Activated CD8-positive, alpha-beta memory T cell treated with anti-CD3 and anti-CD28 coated beads, Interleukin-2, amount 50 U/mL, for 24 hours (primary cell): ENCODE results near the gene CTPS2.
"Not testable (repeated sequence)": the region's sequence is repeated elsewhere in the genome, so short reads cannot be mapped to it uniquely, and the experiment has no call there.

Experiments
- DNase-seq: peaks from one replicate; pipeline ENCODE4 v3.0.0-alpha.2; 2020; ENCODE audit errors: extremely low read depth

Gene CTPS2

DNA sequence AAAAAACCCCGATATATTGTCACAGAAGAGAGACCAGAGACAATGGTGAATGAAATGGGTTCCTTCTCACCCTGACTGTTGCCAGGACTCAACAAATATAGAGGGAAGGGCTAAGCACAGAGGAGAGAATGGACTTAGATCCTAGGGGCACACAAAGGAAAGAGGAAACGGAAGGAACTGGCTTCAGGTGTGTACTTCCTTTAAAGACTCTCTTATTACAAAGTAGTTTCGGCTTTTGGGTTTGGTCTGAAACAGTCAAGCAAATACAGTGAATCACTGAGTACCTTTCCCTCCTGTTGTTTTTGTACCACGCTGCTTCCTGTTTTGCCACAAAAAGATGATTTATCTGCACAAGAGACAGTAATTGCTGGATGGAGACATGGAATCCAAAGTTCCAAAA, 108.6 kb downstream of the CTPS2 start:
- DNase-seq, result no peak

DNA sequence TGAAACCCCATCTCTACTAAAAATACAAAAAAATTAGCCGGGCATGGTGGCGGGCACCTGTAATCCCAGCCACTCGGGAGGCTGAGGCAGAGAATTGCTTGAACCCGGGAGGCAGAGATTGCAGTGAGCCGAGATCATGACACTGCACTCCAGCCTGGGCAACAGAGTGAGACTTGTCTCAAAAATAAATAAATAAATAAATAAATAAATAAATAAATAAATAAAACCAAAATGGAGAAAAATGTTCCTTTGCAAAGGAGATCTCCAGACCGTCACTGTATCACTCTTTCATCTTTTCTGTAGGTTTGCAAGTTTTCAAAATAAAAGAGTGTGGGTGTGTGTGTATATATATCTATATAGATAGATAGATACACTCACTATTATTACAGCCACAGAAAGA, 109.2 kb downstream of the CTPS2 start:
- not testable (repeated sequence) for DNase-seq

DNA sequence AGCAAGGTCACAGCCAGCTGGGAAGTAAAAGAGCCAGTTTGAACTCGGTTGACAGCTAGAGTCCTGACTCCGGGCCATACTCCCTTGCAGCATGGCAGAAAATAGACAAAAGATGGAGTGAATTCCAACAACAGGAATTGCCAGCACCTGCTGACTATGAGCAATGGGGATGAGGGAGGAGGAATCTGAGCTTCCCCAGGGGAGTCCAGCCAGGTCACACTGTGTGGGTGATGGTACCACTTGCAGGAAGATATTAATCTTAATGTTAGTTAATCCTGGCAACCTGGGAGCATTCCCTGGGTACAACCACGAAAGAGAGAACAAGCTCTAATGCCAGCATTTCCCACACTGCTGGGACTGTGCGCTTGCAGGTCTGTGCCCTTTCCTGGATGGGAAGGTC, 110.6 kb downstream of the CTPS2 start:
- DNase-seq, result no peak

DNA sequence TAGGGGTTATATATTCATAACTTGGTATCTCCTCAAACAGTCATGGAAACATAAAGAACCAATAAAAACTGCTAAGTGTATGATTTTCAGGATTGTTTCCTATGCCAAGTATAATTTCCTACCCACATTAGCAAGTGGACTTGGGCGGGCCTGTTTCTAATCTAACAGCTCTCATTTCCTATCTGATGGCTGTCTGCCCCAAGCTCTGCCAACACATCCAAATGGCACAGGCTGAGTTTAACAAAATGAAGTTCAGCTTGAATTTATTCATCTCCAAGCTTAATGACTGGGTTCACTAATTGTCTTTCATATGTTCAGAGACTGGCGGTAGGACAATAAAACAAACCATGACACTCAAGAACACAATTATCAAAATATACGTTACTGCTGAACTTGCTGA, 118.0 kb downstream of the CTPS2 start:
- no peak for DNase-seq

DNA sequence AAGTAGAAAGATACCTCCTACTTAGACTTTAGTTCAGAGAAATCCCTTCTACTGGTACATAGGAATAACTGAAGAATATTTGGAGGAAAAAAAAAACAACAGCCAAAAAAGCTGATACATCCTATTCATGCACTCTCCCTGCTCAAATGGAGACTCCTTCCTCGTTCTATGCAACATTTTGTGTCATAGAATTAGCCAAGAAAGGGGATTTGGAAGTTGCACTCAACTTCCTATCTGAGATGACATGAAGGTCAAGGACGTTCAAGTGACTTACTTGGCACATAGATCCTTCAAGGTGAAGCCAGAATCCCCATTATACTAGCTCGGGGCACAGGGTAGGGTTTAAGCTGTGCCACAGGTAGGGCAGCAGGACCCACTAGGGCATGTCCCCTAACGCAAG, 118.7 kb downstream of the CTPS2 start:
- no peak for DNase-seq

DNA sequence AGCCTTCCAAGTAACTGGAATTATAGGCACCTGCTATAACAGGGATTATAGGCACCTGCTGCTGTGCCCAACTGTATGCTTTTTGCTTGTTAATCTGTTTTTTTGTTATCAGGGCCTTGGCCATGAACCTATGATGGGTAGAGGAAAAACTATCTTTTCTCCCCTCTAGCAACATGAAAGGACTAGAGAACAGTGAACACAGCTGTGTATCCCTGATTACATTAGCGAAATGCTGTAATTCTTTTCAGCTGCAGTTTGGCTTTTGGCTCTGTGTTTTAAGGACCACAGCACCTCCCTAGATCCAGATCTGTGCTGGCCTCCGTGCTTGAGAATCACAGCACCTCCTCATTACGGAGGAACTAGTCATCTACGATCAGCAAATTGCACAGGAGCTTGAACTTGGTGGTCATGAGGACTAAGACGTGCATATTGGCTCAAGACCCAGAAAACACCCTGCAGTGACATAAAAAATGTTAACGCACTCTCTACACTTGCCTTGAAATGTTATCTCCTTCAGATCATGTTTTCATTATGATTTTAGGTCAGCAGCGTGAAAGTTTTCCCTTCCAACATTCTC, 120.2 kb downstream of the CTPS2 start:
- no peak for DNase-seq

DNA sequence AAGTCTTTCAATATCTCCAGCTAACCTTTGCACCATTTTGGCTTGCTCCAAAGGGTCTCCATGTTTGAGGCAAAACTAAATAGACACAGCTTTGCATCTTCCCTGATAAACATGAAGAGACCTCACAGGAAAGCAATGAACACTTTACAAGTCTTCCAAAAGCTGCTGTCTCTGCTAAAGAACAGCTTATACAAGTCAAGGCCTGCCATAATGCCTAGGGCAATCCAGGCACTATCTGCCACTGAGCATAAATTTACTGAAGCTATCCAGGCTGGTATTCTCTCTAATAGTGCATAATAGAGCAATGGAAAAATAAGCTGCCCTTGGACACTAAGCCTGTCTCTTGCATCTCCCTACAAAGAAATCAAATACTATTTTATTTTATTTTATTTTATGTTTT, 122.6 kb downstream of the CTPS2 start:
- no peak for DNase-seq

DNA sequence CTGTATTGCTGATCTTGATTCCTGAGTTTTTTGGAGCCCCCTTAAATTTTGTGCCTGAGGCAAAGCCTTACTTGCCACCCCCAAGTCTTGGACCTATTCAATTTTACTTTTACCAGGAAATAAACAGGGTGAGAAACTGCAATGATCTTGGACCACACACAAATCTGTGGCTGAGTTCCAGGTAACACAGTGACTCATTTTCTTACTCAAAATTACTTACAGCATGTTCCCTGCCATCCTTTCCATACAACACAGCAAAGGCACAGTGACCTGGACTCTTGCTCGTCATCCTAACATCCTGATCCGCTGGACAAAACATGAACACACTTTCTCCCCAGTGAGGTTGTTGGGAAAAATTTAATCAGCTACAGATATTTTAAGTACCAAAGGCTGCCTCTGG, 123.3 kb downstream of the CTPS2 start:
- DNase-seq, result no peak

DNA sequence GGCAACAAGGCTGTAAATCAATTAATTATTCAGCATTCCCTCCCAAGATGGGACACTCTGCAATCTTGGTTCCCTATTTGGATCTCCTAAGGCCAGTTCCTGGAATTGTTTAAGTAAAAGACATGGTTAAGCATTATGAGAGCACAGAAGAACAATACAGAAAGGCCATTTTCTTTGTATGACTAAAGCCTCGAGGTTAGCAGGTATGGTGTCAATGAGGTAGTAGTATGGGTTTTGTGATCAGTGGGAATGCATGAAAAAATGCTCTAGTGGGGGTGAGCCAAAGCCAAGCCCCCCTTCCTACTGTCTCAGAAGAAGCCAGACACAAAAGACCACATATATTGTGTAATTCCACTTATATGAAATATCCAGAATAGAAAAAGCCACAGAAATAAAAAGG, 124.2 kb downstream of the CTPS2 start:
- DNase-seq, result no peak

DNA sequence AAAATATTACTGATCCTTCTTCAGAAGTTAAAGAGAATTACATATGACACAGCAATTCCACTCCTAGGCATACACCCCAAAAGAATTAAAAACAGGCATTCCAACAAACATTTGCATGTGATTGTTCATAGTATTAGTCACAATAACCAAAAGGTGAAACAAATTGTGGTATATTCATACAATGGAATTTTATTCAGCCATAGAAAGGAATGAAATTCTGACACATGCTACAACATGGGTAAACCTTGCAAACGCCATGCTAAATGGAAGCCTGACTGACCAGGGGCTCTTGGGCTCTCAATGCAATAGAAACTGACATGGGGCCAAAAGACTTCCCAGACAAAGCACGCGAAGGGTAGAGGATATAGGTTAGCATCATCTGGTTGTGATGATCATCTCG, 124.6 kb downstream of the CTPS2 start:
- DNase-seq, result no peak

DNA sequence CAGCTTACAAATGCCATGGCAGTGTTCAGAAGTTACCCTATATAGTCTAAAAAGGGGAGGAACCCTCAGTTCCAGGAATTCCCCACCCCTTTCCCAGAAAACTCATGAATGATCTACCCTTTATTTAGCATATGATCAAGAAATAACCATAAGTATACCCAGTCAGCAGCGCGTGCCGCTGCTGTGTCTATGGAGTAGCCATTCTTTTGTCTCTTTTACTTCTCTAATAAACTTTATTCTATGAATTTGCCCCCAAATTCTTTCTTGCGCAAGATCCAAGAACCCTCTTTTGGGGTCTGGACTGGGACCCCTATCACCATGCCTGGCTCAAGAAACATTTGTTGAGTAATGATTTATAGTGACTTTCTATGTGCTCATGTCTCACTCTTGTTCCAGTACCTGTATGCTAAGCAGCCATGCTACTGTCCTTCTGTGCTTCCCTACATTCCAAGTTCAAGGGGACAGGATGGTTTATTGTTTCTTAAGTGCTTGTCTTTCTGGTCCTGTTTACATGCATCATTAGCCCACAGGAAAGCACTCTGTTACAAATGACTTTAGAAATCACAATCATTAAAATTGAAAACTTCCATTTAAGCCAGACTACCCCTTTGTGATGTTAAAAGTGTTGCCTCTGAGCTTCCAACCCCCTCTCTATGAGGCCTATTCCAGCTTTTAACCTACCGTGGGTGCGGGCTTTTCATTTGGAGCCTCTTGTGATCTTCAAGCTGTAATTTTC, 125.9 kb downstream of the CTPS2 start:
- no peak for DNase-seq

DNA sequence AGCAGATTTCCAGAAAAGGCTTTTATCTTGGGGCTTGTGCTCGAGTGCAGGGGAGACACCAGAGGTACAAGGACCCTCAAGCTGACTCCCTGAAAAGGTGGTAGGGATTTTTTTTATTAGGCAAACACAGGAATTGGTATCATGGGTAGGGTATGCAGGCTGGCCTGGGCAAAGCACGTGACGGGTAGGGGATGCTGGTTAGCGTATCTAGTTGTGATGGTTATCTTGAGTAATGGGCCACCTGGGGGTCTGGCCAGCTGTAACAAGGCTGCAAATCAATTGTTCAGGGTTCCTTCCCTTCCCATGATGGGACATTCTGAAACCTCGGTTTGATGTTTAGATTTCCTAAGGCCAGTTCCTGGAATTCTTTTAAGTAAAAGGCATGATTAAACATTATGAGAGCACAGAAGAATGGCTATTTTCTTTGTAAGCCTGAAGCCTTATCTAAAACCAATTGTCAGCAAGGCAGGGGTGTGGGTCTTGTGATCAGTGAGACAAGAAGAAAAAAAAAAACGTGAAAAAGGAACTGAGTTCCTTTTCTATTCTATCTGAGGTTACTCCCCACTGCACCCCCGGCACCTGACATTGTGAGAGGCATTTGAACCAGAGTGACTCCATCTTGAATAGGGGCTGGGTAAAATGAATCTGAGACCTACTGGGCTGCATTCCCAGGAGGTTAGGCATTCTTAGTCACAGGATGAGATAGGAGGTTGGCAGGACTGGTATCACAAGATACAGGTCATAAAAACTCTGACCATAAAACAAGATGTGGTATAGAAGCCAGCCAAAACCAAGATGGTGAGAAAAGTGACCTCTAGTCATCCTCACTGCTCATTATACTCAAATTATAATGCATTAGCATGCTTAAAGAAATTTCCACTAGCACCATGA, 126.7 kb downstream of the CTPS2 start:
- DNase-seq, result no peak

DNA sequence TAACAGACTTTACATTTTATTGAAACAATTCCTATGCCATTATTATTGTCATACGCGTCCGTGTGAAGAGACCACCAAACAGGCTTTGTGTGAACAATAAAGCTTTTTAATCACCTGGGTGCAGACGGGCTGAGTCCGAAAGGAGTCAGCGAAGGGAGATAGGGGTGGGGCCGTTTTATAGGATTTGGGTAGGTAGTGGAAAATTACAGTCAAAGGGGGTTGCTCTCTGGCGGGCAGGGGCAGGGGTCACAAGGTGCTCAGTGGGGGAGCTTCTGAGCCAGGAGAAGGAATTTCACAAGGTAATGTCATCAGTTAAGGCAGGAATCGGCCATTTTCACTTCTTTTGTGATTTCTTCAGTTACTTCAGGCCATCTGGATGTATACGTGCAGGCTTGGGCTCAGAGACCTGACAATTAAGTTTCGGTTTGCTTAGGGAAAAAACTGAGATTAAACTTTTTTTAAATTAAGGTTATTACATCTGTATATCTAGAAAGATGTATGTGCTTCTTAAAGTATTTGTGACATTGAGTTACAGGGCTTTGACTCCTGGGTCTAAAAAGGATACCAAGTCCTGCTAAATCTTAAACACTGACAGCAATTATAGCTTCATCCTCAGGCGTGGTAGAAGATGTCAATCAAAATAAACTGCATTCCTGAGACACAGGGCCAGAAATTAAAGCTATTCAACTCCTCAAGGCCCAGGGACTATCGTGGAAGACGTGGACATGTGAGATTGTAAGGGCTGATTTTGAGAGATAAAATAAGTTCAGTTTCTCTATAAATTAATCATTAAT, 132.3 kb downstream of the CTPS2 start:
- DNase-seq, result not testable (repeated sequence)

DNA sequence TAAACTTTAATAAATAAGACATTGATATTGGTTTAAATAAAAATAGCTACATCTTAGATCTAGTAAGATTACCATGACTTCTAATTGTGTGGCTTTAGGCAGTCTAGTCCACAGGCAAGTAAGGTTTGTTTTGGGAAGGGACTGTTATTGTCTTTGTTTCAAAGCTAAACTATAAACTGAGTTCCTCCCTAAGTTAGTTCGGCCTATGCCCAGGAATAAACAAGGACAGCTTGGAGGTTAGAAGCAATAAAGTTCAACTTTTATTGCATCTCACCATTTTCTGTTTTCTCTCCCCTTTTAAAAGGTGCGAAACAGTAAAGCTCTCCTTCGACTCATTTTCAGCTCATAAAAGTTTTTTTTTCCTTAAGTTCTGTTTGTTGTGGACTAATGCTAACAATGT, 133.0 kb downstream of the CTPS2 start:
- no peak for DNase-seq

DNA sequence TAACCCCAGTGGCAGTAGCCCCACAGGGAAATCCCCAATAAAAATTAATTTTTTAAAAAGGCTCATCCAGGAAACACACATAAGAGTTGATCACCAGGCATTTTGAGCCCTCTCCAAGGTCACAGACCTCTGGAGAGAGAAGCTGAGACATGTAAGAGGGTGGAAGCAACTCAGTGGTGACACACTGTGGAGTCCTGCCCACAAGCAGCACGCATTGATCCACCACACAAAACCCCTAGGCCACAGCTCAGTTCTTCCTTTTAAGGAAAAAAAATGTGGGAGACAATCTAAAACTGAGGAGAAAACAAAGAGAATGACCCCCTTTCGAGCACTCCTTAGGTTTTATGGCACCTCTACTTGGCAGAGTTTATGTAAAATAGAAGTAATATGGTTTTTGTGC, 134.3 kb downstream of the CTPS2 start:
- DNase-seq, result no peak

DNA sequence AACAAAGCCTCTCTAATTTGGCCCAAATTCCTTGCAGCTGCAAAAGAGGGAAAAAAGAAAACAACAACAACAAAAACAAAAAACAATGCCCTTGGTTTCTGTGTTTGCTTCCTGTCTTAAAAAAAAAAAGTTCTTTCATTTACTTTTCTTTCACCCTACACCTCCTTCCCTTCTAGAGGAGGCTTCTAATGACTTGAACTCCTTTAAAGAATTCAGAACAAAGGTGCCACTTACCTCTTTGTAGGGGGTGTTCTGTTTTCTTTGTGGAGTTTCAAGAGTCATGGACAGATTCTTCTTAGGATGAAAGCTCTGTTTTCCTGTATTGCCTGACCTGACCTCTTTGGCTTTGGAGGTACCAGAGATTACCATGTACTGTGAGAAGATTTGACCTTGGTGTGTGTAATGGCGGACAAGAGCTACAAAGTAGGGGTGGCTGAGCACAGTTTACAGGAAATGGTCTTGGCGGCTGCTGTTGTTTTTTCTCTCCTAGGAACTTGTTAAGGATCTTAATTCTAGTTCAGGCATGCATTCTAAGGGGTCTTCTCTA, 134.9 kb downstream of the CTPS2 start:
- no peak for DNase-seq

DNA sequence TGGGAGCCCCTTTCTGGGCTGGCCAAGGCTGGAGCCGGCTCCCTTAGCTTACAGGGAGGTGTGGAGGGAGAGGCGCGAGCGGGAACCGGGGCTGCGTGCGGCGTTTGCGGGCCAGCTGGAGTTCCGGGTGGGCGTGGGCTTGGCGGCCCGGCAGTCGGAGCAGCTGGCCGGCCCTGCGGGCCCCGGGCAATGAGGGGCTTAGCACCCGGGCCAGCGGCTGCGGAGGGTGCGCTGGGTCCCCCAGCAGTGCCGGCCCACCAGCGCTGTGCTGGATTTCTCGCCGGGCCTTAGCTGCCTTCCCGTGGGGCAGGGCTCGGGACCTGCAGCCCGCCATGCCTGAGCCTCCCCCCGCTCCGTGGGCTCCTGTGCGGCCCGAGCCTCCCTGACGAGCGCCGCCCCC, 137.1 kb downstream of the CTPS2 start:
- not testable (repeated sequence) for DNase-seq

DNA sequence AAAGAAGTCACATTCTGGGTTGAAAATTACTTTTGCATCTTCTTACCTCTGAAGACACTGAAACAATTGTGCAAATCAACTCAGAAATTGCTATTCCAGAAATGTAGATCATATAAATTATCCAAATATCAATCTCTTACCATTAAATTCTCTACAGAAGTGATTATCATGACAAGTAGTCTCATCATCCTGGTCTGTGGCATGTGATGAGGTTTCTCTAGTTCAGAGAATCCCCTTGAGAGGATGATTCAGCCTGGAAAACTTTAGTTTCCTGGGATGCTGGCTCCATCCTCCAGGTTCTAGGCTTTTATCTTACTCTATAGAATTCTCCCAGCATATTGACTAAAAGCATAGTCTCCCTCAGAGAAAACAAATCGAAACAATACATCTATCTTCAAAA, 138.7 kb downstream of the CTPS2 start:
- DNase-seq, result no peak

DNA sequence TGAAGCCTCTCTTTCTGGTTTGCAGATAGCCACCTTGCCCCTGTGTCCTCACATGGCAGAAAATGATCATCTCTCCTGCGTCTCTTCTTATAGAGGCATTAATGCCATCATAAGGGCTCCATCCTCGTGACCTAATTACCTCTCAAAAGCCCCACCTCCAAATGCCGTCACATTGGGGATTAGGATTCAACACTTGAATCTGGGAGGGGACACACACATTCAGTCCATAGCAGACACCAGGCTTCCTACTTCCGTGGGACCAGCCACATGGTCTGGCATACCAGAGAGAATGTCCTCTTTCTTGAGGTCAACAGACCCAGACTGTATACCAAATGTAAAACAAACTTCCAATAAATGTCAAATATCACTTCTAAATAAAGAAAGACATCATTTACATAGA, 144.8 kb downstream of the CTPS2 start:
- no peak for DNase-seq

DNA sequence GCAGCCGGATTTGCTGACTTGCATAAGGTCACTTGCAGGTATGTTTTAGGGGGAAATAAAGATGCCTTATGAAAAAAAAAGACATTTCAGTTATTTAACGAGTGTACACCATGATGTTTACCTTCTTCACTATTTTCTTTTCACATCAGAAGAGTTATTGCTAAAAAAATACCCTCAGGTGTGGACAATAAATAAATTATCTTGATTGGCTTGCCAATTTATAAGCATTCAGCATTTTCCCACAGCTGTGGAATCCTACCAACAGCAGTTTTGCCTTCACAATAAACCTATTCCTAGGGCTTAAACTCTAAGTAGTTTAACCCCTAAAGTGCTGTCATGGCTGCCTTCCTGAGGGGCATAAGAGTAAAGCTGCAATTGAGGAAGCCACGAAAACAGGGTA, 145.9 kb downstream of the CTPS2 start:
- no peak for DNase-seq

DNA sequence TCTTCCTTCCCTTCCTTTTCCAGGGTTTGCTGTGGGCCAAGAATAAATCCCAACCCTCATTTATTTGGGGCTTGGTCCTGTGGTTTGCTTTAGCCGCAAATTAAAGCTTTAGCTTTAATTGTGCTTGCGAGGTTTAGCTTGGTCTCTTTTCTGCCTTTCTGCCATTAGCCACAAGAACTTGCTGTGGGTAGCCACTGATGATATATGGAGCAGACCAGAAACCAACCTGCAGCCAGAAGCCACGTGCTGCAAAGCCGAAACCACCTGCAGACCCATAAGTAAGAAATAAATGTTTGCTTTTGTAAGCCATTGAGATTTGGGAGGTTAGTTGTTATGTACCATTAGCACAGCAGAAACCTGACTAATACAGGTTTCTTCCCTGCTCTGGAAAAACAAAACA, 152.3 kb downstream of the CTPS2 start:
- DNase-seq, result no peak

DNA sequence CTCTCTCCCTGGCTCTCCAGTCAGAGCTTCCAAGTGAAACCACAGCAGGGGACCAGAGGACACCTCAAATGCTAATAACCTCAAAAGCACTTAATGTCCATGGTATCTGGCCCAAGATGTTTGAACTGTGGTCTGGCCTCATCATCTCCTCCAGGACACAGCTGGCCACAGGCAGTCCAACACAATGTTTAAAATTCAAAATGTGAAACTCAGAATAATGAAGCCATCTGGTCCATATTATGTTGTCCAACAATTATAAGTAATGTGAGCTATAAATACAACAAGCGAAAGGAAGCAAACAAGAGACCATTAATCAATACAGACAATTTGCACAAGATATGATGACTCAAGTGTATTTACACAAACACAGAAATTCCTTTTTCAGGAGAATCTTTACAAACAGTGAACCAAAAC, 153.3 kb downstream of the CTPS2 start:
- DNase-seq, result no peak
